Measurements from ENCODE around the gene CRMP1. TPM values are rescaled to one million over a fixed set of nuclear protein-coding genes. Genes with fewer than 3 reads are reported as not detected.

Gene CRMP1
- total and polyA plus RNA-seq, 2 of the 4 experiments (the other 2 are of a cell fraction), result 4.1 to 7.4 TPM

GRCh38 chr4:5783486-5783885 lies 109.4 kb downstream of the CRMP1 start:
- Histone ChIP-seq H3K79me1 (ENCODE audit: low read depth in 1 of 2, low read length in 2 of 2) (peaks cover 19 to 44% of the 10 kb centered on the region in 2 experiments), H3K56ac (ENCODE audit: extremely low read depth, insufficient read depth, low read length) (no peak overlapping the region), H3K27me3 (ENCODE audit: control insufficient read depth, insufficient read depth, low read length) (no peaks in the 10 kb centered on the region), H3K4me2 (ENCODE audit: low read depth, low read length) (no peak overlapping the region), H3K4me3 (ENCODE audit: insufficient read depth, low read depth, low read length) (no peak overlapping the region), H3K18ac (ENCODE audit: low read depth, low read length) (no peak overlapping the region), H4K8ac (ENCODE audit: low read depth in 2 of 2, low read length in 2 of 2) (no peak overlapping the region), H3K9me3 (ENCODE audit: control insufficient read depth, insufficient read depth, low read length) (no peaks in the 10 kb centered on the region), H2BK15ac (ENCODE audit: low read depth, low read length) (no peak overlapping the region), H3K9me1 (ENCODE audit: insufficient read depth, low read length) (peaks cover 23% of the 10 kb centered on the region), H3K27ac (ENCODE audit: insufficient read depth, low read length) (no peak overlapping the region), H4K91ac (ENCODE audit: insufficient read depth, low read depth, low read length) (no peak overlapping the region), H3K4ac (ENCODE audit: low read depth, low read length) (no peak overlapping the region), H2AFZ (replicated peaks; ENCODE audit: low read length, poor library complexity) (no peak overlapping the region), H2AK5ac (ENCODE audit: low read depth, low read length) (no peak overlapping the region), H2BK20ac (ENCODE audit: low read depth, low read length) (no peak overlapping the region), H2BK120ac (ENCODE audit: low read depth, low read length) (no peak overlapping the region), H3K36me3 (ENCODE audit: control insufficient read depth, insufficient read depth, low read length) (peaks cover 43% of the 10 kb centered on the region), H3K23ac (ENCODE audit: low read depth, low read length) (no peak overlapping the region), H3K9ac (ENCODE audit: low read depth, low read length) (no peak overlapping the region), H2BK5ac (ENCODE audit: low read depth, low read length, poor library complexity, severe bottlenecking) (no peak overlapping the region), H4K20me1 (ENCODE audit: insufficient read depth, low read length) (no peaks in the 10 kb centered on the region; the same call in 1 of the 2 replicates), H4K5ac (ENCODE audit: low read depth, low read length) (no peak overlapping the region), H2AK9ac (replicated peaks; ENCODE audit: low read depth, low read length, poor library complexity) (no peak overlapping the region), H3K4me1 (ENCODE audit: control insufficient read depth, insufficient read depth, low read length) (peaks cover 11% of the 10 kb centered on the region), H3K14ac (replicated peaks; ENCODE audit: low read depth, low read length) (no peak overlapping the region)
- TF ChIP-seq BHLHE40 (IDR thresholded peaks at IDR 0.05; ENCODE audit: low read depth, low read length) (no peak), MAZ (IDR thresholded peaks at IDR 0.05; ENCODE audit: borderline replicate concordance, low read depth, low read length) (no peak)
- CTCF ChIA-PET, result no interaction called here
- dilution Hi-C loops (cut with HindIII; ENCODE audit: low sequenced_read_pairs, unreplicated experiment) (no loop called here), in situ Hi-C loops (cut with MboI; ENCODE audit: low sequenced_read_pairs) (no loop called here), intact Hi-C loops (cut with micrococcal nuclease) (no loop called here)
- 99% methylated on average over 11 of the region's 14 CpGs; no CpG with 5 or more reads in 1 of the 2 experiments for WGBS, 2 experiments (ENCODE audit: extremely low coverage in 2 of 2, insufficient read length in 1 of 2)
- ATAC-seq (ENCODE audit: low read depth) (no peak), DNase-seq (no peak)
- POLR2A ChIA-PET (ENCODE audit: unreplicated experiment), result no interaction called here
- no TSS peak for BruUV-seq (replicated peaks)
